IPS-15b (cell line): ENCODE results near the gene CYP1A1.

Source experiments
- H3K27me3 ChIP-seq: one replicate; pipeline ENCODE4 v1.6.1; 2013; ENCODE audit warnings: low read length; ENCODE audit not compliant: control insufficient read depth, insufficient read depth
- H3K36me3 ChIP-seq: one replicate; pipeline ENCODE4 v1.6.1; 2013; ENCODE audit warnings: low read length; ENCODE audit not compliant: control insufficient read depth, insufficient read depth
- H3K4me1 ChIP-seq: one replicate; pipeline ENCODE4 v1.6.1; 2013; ENCODE audit warnings: mild to moderate bottlenecking, low read length; ENCODE audit not compliant: control insufficient read depth, insufficient read depth
- H3K4me3 ChIP-seq: one replicate; pipeline ENCODE4 v1.5.1; 2013; ENCODE audit warnings: low read depth, low read length
- H3K9ac ChIP-seq: one replicate; pipeline ENCODE4 v1.6.1; 2013; ENCODE audit warnings: low read depth, mild to moderate bottlenecking, low read length
- H3K9me3 ChIP-seq: one replicate; pipeline ENCODE4 v1.6.1; 2013; ENCODE audit warnings: mild to moderate bottlenecking, low read length; ENCODE audit not compliant: control insufficient read depth, insufficient read depth

CYP1A1 gene

DNA sequence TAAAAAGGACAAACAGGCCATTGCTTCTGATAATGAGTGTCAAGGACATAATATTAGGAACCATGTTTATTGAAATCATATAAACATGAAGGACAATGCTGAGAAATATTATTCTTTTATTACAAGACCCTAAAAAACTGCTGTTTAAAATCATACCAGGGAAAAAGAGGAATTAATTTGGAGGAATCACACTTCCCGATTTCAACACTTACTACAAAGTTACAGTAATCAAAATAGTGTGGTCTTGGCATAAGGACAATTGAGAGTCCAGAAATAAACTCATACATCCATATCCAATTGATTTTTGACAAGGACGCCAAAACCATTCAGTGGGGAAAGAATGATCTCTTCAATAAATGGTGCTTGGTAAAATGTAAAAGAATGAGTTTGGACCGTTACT lies 13.0 kb downstream of the CYP1A1 start:
- Histone ChIP-seq H3K9me3 (no peaks in the 10 kb centered on the region), H3K4me3 (no peak overlapping the region), H3K36me3 (no peaks in the 10 kb centered on the region), H3K4me1 (no peaks in the 10 kb centered on the region), H3K9ac (no peak overlapping the region), H3K27me3 (no peaks in the 10 kb centered on the region)

DNA sequence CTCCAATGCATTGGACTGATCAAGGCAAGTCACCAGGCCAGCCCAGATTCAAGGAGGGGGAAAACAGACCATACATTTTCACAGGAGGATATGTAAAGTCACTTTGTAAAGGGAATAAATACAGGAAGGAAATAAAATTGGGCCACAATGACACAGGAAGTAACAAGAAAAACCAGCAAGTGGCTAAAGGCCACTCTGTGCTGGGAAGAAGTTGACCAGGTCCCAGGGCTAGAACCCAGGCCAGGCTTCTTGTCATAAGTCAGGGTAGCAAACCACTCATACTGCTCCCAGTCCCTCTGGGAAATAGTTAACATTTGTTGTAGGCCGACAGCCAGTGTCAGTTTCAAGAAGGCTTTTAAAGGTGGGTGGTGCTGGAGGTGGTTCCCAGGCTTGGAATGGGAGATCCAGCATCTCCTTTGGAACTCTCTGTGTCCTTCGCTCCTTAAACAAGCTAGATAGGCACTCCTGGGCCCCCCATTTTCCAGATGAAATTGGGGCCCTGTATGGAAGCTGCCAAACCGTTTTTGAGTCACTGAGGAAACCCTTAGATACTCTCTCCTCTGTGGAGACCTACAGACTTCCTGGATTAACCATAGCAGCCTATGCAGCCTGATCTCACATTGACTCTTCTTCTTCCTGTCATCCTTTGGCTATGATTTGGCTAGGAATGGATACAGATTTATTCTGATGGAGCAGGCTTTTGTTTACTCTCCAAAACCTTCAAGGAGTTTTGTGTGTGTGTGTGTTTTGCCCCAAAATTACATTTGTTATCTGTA lies 14.8 kb downstream of the CYP1A1 start:
- H3K9ac ChIP-seq: no peak overlapping the region
- H3K36me3 ChIP-seq: no peaks in the 10 kb centered on the region
- H3K9me3 ChIP-seq: no peaks in the 10 kb centered on the region
- H3K4me1 ChIP-seq: no peaks in the 10 kb centered on the region
- H3K4me3 ChIP-seq: no peak overlapping the region
- H3K27me3 ChIP-seq: peaks cover 2% of the 10 kb centered on the region

DNA sequence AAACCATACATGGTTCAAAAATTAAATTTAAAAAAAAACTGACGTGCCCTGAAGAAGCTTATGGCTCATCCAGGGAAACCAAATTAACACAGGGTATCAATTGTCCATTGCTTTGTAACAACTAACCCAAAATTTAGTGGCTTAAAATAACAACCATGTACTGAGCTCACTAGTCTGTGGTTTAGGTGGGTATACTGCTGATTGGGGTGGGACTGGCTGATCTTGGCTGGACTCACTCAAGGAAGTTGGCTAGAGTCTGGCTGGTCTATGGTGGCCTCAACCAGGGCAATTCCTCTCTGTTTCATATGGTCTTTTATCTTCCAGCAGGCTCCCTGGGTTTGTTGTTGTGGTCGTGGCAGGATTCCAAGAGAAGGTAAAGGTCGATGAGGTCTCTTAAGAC lies 15.4 kb downstream of the CYP1A1 start:
- Histone ChIP-seq H3K9ac (no peak overlapping the region), H3K36me3 (no peaks in the 10 kb centered on the region), H3K4me3 (no peak overlapping the region), H3K4me1 (no peaks in the 10 kb centered on the region), H3K27me3 (peaks cover 2% of the 10 kb centered on the region), H3K9me3 (no peaks in the 10 kb centered on the region)

DNA sequence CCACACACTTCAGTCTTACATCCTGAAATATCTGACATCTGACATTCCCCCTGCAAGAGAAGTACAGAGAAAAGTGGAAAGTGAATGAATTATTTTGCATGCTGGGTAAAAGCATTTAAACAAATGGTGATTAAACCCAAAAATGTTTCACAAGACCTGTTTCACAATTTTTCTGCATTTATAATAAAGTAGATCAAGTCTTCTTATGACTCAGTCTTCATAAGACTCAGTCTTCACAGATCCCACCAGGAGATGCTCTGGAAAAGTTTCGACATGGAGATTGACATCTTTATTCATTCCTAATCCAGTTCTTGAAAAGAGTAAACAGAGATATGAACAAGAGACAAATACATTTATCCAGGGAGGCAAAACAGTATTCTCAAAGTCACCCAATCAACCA lies 16.3 kb downstream of the CYP1A1 start:
- Histone ChIP-seq H3K36me3 (no peaks in the 10 kb centered on the region), H3K4me3 (no peak overlapping the region), H3K9me3 (no peaks in the 10 kb centered on the region), H3K4me1 (no peaks in the 10 kb centered on the region), H3K9ac (no peak overlapping the region), H3K27me3 (peaks cover 2% of the 10 kb centered on the region)

DNA sequence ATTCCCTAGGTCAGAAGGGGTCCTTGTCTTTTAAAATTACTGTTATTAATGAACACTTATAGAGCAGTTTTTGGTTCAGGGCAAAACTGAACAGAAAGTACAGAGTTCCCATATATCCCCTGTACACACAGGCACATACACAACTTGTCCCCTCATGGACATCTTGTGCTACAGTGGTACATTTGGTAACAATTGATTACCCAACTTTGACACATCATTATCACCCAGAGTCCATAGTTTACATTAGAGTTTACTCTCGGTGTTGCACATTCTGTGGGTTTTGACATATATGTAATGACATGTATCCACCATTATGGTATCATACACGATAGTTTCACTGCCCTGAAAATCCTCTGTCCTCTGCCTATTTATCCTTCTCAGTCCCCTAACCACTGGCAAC lies 28.5 kb downstream of the CYP1A1 start:
- peak overlapping the region; percentile 95 for H3K4me3 ChIP-seq
- H3K9me3 ChIP-seq: no peaks in the 10 kb centered on the region
- no peak overlapping the region for H3K9ac ChIP-seq
- no peaks in the 10 kb centered on the region for H3K36me3 ChIP-seq
- peaks cover 4% of the 10 kb centered on the region for H3K4me1 ChIP-seq
- H3K27me3 ChIP-seq: no peaks in the 10 kb centered on the region

DNA sequence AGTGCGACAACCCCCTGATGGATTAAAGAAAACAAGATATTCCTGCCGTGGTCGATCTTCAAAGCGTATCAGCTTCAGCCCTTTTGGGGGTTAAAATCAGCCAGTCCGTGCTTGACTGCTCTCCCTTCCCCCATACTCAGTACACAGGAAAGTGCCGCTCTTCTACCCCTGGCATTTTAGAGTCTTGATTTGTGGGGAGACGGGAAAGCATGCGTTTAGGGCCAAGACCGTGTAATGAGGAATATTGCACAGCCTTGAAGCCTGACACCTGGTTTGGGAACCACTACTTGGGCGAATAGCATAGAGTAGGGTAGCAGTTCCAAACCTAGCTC lies 29.0 kb downstream of the CYP1A1 start:
- Histone ChIP-seq H3K36me3 (no peaks in the 10 kb centered on the region), H3K27me3 (no peaks in the 10 kb centered on the region), H3K4me1 (peaks cover 4% of the 10 kb centered on the region), H3K9me3 (no peaks in the 10 kb centered on the region), H3K4me3 (peak overlapping the region; percentile 95), H3K9ac (peak overlapping the region; percentile 29)

DNA sequence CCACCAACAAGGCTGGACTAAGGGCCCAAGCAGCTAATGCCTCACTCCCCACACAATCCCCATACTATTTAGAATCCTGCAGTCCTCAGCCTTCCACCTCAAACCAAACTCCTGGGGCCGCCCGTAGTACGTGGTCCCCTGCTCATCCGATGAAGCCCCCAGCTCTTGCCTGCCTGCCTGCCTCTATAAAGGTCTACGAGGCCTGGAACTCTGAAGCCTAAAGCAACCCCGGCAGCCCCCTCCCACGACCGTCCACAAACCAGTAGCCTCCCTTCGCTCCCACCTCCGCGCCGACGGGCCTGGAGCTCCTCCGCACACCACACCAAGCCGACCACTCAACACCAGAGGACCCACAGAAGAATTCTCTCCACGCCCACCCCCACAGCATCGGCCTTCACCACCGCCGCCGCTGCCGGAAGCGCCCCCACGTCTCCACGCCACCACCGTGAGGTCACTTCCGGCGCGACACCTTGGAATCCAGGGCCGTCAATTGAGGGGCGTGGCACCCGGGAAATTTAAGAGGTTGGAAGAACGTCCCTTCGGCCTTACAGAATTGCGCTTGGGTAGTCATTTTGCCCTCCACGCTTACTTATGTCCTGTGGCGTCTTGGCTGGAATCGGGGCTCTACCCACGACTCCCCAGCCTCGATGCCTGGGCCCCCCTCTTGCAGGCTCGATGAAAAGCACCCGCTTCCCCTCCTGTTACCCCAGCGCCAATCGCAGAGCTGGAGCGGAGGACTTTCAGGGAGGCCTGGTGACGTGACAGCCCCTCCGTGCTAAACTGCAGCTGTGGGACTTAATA lies 29.5 kb downstream of the CYP1A1 start, which contains the start of gene EDC3:
Gene EDC3 (minus strand): TSS at position 428 of the 801 bp plus-strand sequence. CDS start 20,900 bp downstream, outside the sequence.
- no peaks in the 10 kb centered on the region for H3K27me3 ChIP-seq
- peak within 1 kb of the TSS; percentile 95 for H3K4me3 ChIP-seq
- H3K9ac ChIP-seq: peak within 1 kb of the TSS; percentile 82
- no peaks in the 10 kb centered on the region for H3K9me3 ChIP-seq
- H3K4me1 ChIP-seq: peaks cover 4% of the 10 kb centered on the region
- no peaks in the 10 kb centered on the region for H3K36me3 ChIP-seq

DNA sequence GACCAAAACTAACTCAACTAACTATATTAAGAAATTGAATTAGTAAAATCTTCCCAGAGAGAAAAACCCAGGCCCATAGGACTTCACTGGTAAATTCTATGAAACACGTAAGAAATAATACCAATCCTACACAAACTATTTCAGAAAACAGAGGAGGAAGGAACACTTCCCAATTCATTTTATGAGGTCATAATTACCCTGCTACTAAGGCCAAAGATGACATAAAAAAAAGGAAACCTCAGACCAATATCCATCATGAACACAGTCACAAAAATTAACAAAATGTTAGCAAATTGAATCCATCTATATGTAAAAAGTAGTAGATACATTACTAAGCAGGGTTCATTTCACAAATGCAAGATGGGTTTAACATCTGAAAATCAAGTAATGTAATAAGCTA lies 33.0 kb downstream of the CYP1A1 start:
- Histone ChIP-seq H3K4me3 (no peak overlapping the region), H3K4me1 (peaks cover 4% of the 10 kb centered on the region), H3K9me3 (no peaks in the 10 kb centered on the region), H3K27me3 (no peaks in the 10 kb centered on the region), H3K9ac (no peak overlapping the region), H3K36me3 (no peaks in the 10 kb centered on the region)

DNA sequence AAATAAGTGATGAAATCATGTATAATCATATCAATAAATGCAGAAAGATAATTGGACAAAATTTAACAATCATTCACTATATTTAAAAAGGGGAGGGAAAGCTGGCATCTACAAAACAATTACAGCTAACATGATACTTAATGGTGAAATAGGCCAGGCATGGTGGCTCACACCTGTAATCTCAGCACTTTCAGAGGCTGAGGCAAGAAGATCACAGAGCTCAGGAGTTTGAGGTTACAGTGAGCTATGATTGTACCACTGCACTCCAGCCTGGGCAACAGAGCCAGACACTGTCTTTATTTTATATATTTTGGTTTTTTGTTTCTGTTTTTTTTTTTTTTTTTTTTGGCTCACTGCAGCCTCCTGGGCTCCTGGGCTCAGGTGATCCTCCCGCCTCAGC lies 41.6 kb downstream of the CYP1A1 start:
- Histone ChIP-seq H3K4me1 (no peaks in the 10 kb centered on the region), H3K9ac (no peak overlapping the region), H3K27me3 (no peaks in the 10 kb centered on the region), H3K36me3 (peaks cover 3% of the 10 kb centered on the region), H3K9me3 (no peaks in the 10 kb centered on the region), H3K4me3 (no peak overlapping the region)

DNA sequence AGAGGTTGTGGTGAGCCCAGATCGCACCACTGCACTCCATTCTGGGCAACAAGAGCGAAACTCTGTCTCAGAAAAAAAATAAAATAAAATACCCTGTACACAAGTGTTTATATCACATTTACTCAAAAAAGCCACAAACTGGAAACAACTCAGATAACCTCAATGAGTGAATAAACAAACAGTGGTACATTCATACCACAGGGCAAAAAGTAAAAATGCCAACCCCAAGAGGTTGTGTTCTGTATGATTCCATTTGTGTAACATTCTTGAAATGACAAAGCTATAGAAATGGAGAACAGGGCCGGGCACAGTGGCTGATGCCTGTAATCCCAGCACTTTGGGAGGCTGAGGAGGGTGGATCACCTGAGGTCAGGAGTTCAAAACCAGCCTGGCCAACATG lies 42.4 kb downstream of the CYP1A1 start:
- no peak overlapping the region for H3K9ac ChIP-seq
- no peaks in the 10 kb centered on the region for H3K4me1 ChIP-seq
- H3K4me3 ChIP-seq: no peak overlapping the region
- H3K27me3 ChIP-seq: no peaks in the 10 kb centered on the region
- H3K36me3 ChIP-seq: peaks cover 3% of the 10 kb centered on the region
- no peaks in the 10 kb centered on the region for H3K9me3 ChIP-seq

DNA sequence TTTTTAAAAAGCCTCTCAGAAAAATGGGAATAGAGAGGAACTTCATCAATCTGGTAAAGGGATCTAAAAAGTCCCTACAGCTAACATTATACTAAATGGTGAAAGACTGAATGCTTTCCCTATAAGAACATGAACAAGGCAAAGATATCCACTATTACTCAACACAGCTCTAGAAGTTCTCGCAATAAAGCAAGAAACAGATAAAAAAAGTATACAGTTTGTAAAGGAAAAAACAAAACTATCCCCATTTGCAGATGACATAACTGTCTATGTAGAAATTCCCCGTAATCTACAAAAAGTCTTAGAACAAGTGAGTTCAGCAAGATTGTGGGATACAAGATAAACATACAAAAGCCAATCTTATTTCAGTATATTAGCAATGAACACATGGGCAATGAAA lies 44.9 kb downstream of the CYP1A1 start:
- Histone ChIP-seq H3K36me3 (no peaks in the 10 kb centered on the region), H3K4me3 (no peak overlapping the region), H3K4me1 (no peaks in the 10 kb centered on the region), H3K27me3 (no peaks in the 10 kb centered on the region), H3K9ac (no peak overlapping the region), H3K9me3 (no peaks in the 10 kb centered on the region)

DNA sequence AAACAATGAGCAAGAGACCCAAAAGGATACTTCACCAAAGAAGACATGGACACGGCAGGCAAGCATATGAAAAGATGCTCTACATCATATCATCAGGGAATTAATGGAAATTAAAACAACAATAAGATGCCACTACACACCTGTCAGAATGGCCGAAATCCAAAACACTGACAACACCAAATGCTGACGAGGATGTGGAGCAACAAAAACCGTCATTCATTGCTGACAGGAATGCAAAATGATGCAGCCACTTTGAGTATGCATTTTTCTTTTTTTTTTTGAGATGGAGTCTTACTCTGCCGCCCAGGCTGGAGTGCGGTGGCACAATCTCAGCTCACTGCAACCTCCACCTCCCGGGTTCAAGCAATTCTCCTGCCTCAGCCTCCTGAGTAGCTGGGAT lies 48.5 kb downstream of the CYP1A1 start:
- Histone ChIP-seq H3K9ac (no peak overlapping the region), H3K9me3 (no peaks in the 10 kb centered on the region), H3K4me1 (no peaks in the 10 kb centered on the region), H3K27me3 (no peaks in the 10 kb centered on the region), H3K36me3 (peaks cover 5% of the 10 kb centered on the region), H3K4me3 (no peak overlapping the region)
